ENCODE results near the gene HOXB3.

GRCh38 chr17:48553190-48553547, 36.9 kb downstream of the HOXB3 start:
- TF ChIP-seq EZH2 (IDR thresholded peaks at IDR 0.05; ENCODE audit: borderline replicate concordance, low read length), result no peak
- no peak for TF ChIP-seq CTCF (IDR thresholded peaks at IDR 0.05; ENCODE audit: low read length)
